GM18858 (cell line): ENCODE data around the gene RAD21L1.
"Not testable (repeated sequence)": the region's sequence is repeated elsewhere in the genome, so short reads cannot be mapped to it uniquely, and the experiment has no call there.

Experiments used
- ATAC-seq: cut with Tn5 transposase; IDR thresholded peaks from one replicate; pipeline ENCODE4 v1.9.1; 2021; ENCODE audit not compliant: unreplicated experiment

RAD21L1 gene

GRCh38 chr20:1224205-1224890 is 1.5 kb upstream of the RAD21L1 start:
- no peak for ATAC-seq

- ATAC-seq, result no peak
Measured at GRCh38 chr20:1225263-1225782, 521 bp upstream of the RAD21L1 start.

GRCh38 chr20:1229541-1229940 is 3.7 kb downstream of the RAD21L1 start:
- no peak for ATAC-seq

- ATAC-seq, result no peak
Measured at GRCh38 chr20:1232286-1233111, 6.7 kb downstream of the RAD21L1 start.

GRCh38 chr20:1240549-1240948 is 14.7 kb downstream of the RAD21L1 start:
- ATAC-seq, result no peak

- ATAC-seq, result no peak
Measured at GRCh38 chr20:1241456-1241855, 15.6 kb downstream of the RAD21L1 start.

- no peak for ATAC-seq
Measured at GRCh38 chr20:1242099-1242498, 16.3 kb downstream of the RAD21L1 start.

GRCh38 chr20:1242530-1242929 is 16.7 kb downstream of the RAD21L1 start:
- ATAC-seq, result no peak

GRCh38 chr20:1245578-1245977 is 19.7 kb downstream of the RAD21L1 start:
- ATAC-seq, result no peak

- no peak for ATAC-seq
Measured at GRCh38 chr20:1247689-1248088, 21.8 kb downstream of the RAD21L1 start.

- ATAC-seq, result not testable (repeated sequence)
Measured at GRCh38 chr20:1250282-1250681, 24.4 kb downstream of the RAD21L1 start.

GRCh38 chr20:1252416-1252815 is 26.6 kb downstream of the RAD21L1 start:
- ATAC-seq, result no peak

GRCh38 chr20:1254254-1254653 is 28.4 kb downstream of the RAD21L1 start:
- ATAC-seq, result no peak

- ATAC-seq, result no peak
Measured at GRCh38 chr20:1255675-1256074, 29.8 kb downstream of the RAD21L1 start.

GRCh38 chr20:1263853-1264252 is 38.0 kb downstream of the RAD21L1 start:
- ATAC-seq, result no peak

GRCh38 chr20:1264727-1265126 is 38.9 kb downstream of the RAD21L1 start:
- ATAC-seq, result no peak

GRCh38 chr20:1265226-1265915 is 39.5 kb downstream of the RAD21L1 start:
- ATAC-seq, result no peak

GRCh38 chr20:1265916-1266166 is 40.0 kb downstream of the RAD21L1 start:
- ATAC-seq, result no peak

GRCh38 chr20:1266167-1266973 is 40.5 kb downstream of the RAD21L1 start, which contains the start of gene SNPH:
TSS of gene SNPH (plus strand) at chr20:1266294. CDS start at chr20:1296240, 29,946 bp downstream.
- ATAC-seq, result no peak

- ATAC-seq, result no peak
Measured at GRCh38 chr20:1267161-1267560, 41.3 kb downstream of the RAD21L1 start.

- no peak for ATAC-seq
Measured at GRCh38 chr20:1267809-1268374, 42.0 kb downstream of the RAD21L1 start.
